GM21515 (cell line): ENCODE measurements around the gene TUBGCP2.

Source experiments
- ATAC-seq: cut with Tn5 transposase; IDR thresholded peaks from one replicate; pipeline ENCODE4 v1.9.1; 2021; ENCODE audit not compliant: unreplicated experiment

The TUBGCP2 gene

GRCh38 chr10:133231946-133232574 lies 76.6 kb downstream of the TUBGCP2 start:
- ATAC-seq, result no peak

GRCh38 chr10:133231244-133231945 lies 77.3 kb downstream of the TUBGCP2 start:
- no peak for ATAC-seq

- ATAC-seq, result no peak
Measured at GRCh38 chr10:133230387-133231195, 78.1 kb downstream of the TUBGCP2 start.

GRCh38 chr10:133230044-133230361 lies 78.7 kb downstream of the TUBGCP2 start, which contains the start of gene UTF1:
Gene UTF1 (plus strand): TSS chr10:133230217. CDS start chr10:133230289, 72 bp downstream.
- ATAC-seq, result no peak

GRCh38 chr10:133229265-133230043 lies 79.2 kb downstream of the TUBGCP2 start:
- no peak for ATAC-seq
